OCI-LY1 (cell line): ENCODE results near the gene GNA14.

Experiments used
- CTCF ChIP-seq: fragments of 200-600 bp; sonication (generic), shearing (Covaris generic); IDR thresholded peaks from 2 replicates; pipeline ENCODE4 v1.5.1; 2017; ENCODE audit warnings: mild to moderate bottlenecking, antibody characterized with exemption, low read length, moderate library complexity, mixed read lengths
- EZH2 ChIP-seq: fragments of 200-600 bp; sonication (generic), shearing (Covaris generic); IDR thresholded peaks from 2 replicates; pipeline ENCODE4 v1.8.0; 2017; ENCODE audit warnings: borderline replicate concordance, mixed run types, mild to moderate bottlenecking, antibody characterized with exemption, low read length, moderate library complexity, mixed read lengths

GRCh38 chr9:77602852-77603251 lies 45.3 kb downstream of the GNA14 start:
- TF ChIP-seq CTCF, result no peak
- TF ChIP-seq EZH2, result no peak
